ENCODE data around the gene PLS1.

Gene PLS1

DNA sequence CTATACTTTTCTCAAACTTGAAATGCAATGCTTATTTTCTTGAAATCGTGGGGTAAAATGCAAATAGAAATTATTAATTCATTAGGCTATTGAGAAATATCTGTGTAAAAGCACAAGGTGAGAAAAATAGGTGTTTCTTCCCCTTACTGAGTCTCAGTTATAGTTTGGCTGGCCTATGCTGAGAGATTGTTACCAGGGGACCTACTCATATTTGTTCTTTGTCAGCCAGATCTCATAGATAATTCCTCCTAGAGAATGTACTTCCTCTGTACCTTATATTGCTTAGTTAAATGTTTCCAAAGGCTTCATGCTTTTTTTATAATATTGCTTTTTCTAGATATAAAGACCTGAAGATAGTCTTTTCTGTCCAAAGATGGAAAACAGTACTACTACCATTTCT lies 67.7 kb downstream of the PLS1 start:
- POLR2A ChIA-PET: no interaction called here
- TF ChIP-seq, protein P1, sequence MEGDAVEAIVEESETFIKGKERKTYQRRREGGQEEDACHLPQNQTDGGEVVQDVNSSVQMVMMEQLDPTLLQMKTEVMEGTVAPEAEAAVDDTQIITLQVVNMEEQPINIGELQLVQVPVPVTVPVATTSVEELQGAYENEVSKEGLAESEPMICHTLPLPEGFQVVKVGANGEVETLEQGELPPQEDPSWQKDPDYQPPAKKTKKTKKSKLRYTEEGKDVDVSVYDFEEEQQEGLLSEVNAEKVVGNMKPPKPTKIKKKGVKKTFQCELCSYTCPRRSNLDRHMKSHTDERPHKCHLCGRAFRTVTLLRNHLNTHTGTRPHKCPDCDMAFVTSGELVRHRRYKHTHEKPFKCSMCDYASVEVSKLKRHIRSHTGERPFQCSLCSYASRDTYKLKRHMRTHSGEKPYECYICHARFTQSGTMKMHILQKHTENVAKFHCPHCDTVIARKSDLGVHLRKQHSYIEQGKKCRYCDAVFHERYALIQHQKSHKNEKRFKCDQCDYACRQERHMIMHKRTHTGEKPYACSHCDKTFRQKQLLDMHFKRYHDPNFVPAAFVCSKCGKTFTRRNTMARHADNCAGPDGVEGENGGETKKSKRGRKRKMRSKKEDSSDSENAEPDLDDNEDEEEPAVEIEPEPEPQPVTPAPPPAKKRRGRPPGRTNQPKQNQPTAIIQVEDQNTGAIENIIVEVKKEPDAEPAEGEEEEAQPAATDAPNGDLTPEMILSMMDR (IDR thresholded peaks at IDR 0.05; ENCODE audit: control extremely low read depth, extremely low read depth, low read depth, missing control alignments): no peak
- CTCF ChIA-PET: no interaction called here

DNA sequence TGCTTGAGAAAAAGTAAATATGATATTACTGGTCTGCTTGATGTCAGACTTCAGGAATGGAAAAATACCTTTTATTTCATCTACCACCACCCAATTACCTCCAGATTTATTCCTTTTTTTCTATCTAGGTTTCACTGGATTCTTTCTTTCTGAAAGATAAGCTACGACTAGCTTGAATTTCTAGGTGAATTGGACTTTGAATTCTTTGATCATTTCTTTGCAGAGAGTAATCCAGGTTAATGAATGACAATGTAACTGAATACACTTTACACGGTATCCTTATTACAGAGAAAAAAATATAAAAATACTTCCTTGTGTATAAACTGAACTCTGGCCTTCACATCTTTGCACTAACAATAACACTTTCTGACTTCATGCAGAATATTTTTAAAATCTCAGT lies 68.1 kb downstream of the PLS1 start:
- TF ChIP-seq, protein P1 (IDR thresholded peaks at IDR 0.05; ENCODE audit: control extremely low read depth, extremely low read depth, low read depth, missing control alignments): no peak
- DNase-seq (ENCODE audit: extremely low spot score): no peak
- ChIA-PET CTCF (no interaction called here), POLR2A (no interaction called here)

More for the DNA sequence above, 67.7 kb downstream of the PLS1 start:
- DNase-seq (ENCODE audit: extremely low spot score): no peak

DNA sequence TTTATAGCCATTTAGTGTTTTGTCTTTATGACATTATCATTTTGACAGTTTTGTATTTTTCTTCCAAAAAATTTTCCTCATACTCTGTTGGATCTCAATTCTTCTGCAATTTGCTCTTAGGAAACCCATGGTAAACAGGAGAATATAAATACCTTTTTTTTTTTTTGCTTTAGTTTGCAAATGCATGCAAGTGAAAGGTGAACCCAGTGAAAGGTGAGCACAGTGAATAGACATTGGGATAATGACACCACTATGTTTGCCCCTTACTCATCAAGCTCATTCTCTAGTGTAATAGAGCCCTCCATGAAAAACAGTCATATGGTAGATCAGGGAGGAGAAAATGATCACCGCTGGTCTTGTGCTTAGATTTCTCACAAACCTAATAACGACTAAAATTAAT lies 68.6 kb downstream of the PLS1 start:
- TF ChIP-seq, protein P1 (IDR thresholded peaks at IDR 0.05; ENCODE audit: control extremely low read depth, extremely low read depth, low read depth, missing control alignments): no peak
- no peak for DNase-seq (ENCODE audit: extremely low spot score)
- CTCF ChIA-PET: no interaction called here
- POLR2A ChIA-PET: no interaction called here

DNA sequence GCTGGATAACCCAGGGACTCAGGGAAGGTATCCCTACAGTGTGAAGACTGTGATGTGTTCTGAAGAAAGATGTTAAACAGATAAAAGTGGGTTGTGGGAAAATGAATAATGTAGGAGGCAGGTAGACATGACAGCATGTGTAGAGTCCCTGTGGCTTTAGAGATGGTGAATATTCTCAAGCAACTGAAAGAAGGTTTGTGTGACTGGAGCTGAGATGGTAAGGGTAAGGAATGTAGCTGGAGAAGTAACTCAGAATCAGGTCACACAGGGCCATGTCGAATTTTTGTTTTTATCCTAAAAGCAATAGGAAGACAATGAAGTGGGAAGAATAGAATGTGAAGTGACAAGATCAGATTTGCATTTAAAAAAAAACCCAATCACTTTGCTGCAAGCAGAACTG lies 73.9 kb downstream of the PLS1 start:
- POLR2A ChIA-PET: no interaction called here
- DNase-seq (ENCODE audit: extremely low spot score): no peak

DNA sequence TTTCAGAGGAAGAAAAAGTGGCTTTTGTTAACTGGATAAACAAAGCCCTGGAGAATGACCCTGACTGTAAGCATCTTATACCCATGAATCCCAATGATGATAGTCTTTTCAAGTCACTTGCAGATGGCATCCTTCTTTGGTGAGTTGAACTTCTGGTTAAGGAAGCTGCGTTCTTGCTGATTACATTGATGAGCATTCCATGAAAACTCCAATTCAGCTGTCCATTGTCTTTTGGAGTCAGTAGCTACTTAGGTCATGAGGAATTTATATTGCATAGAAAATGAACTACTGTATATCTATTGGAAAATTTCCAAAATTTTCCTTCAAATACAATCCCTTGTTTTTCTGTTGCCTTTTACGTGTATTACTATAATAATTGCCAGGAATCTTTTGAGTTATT lies 80.0 kb downstream of the PLS1 start:
- POLR2A ChIA-PET: no interaction called here

More for the DNA sequence above, 73.9 kb downstream of the PLS1 start:
- TF ChIP-seq, protein P1 (IDR thresholded peaks at IDR 0.05; ENCODE audit: control extremely low read depth, extremely low read depth, low read depth, missing control alignments): no peak
- CTCF ChIA-PET: interaction anchor here (1.4 kb wide), 1 partner anchor 9 kb away, joined by 3 read pairs; no protein-coding TSS in a partner anchor

DNA sequence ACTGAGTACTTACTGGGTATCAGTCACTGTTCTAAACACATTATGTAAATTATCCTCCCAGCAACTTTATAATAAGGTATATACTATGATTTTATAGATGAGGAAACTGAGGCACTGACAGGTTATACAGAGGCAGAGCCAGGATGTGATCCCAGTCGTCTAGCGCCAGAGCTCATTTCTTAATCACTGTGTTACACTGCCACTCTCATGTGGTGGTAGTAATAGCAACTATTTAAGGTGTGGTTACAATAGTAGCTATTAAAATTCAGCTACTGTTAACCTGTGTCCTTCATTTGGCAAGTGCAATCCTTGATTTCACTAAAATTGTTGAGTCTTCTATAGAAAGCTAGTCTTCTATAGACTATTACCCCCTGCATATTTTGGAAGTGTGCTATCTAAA lies 84.5 kb downstream of the PLS1 start:
- CTCF ChIA-PET: no interaction called here
- TF ChIP-seq, protein P1 (IDR thresholded peaks at IDR 0.05; ENCODE audit: control extremely low read depth, extremely low read depth, low read depth, missing control alignments): no peak
- no peak for DNase-seq (ENCODE audit: extremely low spot score)
- POLR2A ChIA-PET: no interaction called here

More for the DNA sequence above, 80.0 kb downstream of the PLS1 start:
- CTCF ChIA-PET: no interaction called here
- TF ChIP-seq, protein P1 (IDR thresholded peaks at IDR 0.05; ENCODE audit: control extremely low read depth, extremely low read depth, low read depth, missing control alignments): no peak
- DNase-seq (ENCODE audit: extremely low spot score): no peak

DNA sequence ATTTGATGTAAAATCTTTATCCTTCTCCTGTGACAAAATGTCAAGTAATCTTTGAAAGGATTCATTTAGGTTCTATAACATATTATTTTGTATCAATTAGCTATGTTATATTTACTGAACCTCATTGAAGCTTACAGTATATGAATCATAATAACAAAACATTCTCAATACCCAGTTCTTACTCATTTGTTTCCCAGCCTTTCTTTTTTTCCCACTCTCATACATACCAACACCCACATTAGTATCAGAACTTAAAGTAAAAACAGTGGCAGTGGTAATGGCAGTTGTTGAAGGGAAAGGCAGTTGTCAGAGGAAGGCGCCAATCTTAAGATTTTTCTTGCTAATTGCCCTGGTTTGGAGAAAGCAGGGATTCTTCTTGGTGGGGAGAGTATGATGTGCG lies 94.4 kb downstream of the PLS1 start:
- DNase-seq (ENCODE audit: extremely low spot score): no peak
- CTCF ChIA-PET: interaction anchor here (1.3 kb wide), 1 partner anchor 9 kb away, joined by 4 read pairs; no protein-coding TSS in a partner anchor
- POLR2A ChIA-PET: no interaction called here
- TF ChIP-seq, protein P1 (IDR thresholded peaks at IDR 0.05; ENCODE audit: control extremely low read depth, extremely low read depth, low read depth, missing control alignments): no peak
